BE2C (cell line): Measurements from ENCODE around the gene CCDC57.

ENCODE experiments used
- DNase-seq: peaks from one replicate; pipeline ENCODE4 v3.0.0-alpha.2; 2020
- H3K27me3 ChIP-seq: fragments of 250-450 bp; sonication (Bioruptor Pico); 2 replicates; pipeline ENCODE4 v1.5.1; 2020; ENCODE audit warnings: mild to moderate bottlenecking
- H3K36me3 ChIP-seq: fragments of 250-450 bp; sonication (Bioruptor Pico); 2 replicates; pipeline ENCODE4 v1.5.1; 2020; ENCODE audit warnings: mild to moderate bottlenecking
- H3K4me1 ChIP-seq: fragments of 250-450 bp; sonication (Bioruptor Pico); 2 replicates; pipeline ENCODE4 v1.5.1; 2020
- H3K4me3 ChIP-seq: 2 replicates; pipeline ENCODE4 v1.5.1; 2011; ENCODE audit warnings: low read depth, low read length
- H3K9me3 ChIP-seq: fragments of 250-450 bp; sonication (Bioruptor Pico); 2 replicates; pipeline ENCODE4 v1.5.1; 2020
- CTCF ChIP-seq: IDR thresholded peaks from 2 replicates; pipeline ENCODE4 v1.5.1; 2012; ENCODE audit warnings: mild to moderate bottlenecking, low read depth, low read length

CCDC57 gene

GRCh38 chr17:82200135-82200534 lies 12.5 kb downstream of the CCDC57 start:
- DNase-seq, result no peak
- no peaks in the 10 kb centered on the region for H3K27me3 ChIP-seq
- H3K9me3 ChIP-seq, result no peaks in the 10 kb centered on the region
- H3K4me1 ChIP-seq, result peaks cover 11% of the 10 kb centered on the region
- peaks cover 26% of the 10 kb centered on the region for H3K36me3 ChIP-seq
- H3K4me3 ChIP-seq, result no peak overlapping the region
- TF ChIP-seq CTCF, result no peak

- H3K27me3 ChIP-seq, result no peaks in the 10 kb centered on the region
- peaks cover 32% of the 10 kb centered on the region for H3K36me3 ChIP-seq
- DNase-seq, result no peak
- H3K9me3 ChIP-seq, result no peaks in the 10 kb centered on the region
- no peak for TF ChIP-seq CTCF
- H3K4me3 ChIP-seq, result no peak overlapping the region
- peaks cover 5% of the 10 kb centered on the region for H3K4me1 ChIP-seq
These were observed 13.1 kb downstream of the CCDC57 start for GRCh38 chr17:82199496-82199895.

- Histone ChIP-seq H3K27me3 (no peaks in the 10 kb centered on the region), H3K36me3 (peaks cover 41% of the 10 kb centered on the region)
- TF ChIP-seq CTCF, result no peak
These were observed 14.6 kb downstream of the CCDC57 start for GRCh38 chr17:82198092-82198491.

GRCh38 chr17:82195675-82196672 lies 16.7 kb downstream of the CCDC57 start:
- Histone ChIP-seq H3K4me1 (no peaks in the 10 kb centered on the region), H3K4me3 (no peak overlapping the region), H3K27me3 (no peaks in the 10 kb centered on the region), H3K9me3 (no peaks in the 10 kb centered on the region), H3K36me3 (peaks cover 42% of the 10 kb centered on the region)
- no peak for TF ChIP-seq CTCF
- DNase-seq, result no peak

More at GRCh38 chr17:82198092-82198491, 14.6 kb downstream of the CCDC57 start:
- Histone ChIP-seq H3K4me1 (no peaks in the 10 kb centered on the region), H3K4me3 (no peak overlapping the region), H3K9me3 (no peaks in the 10 kb centered on the region)
- DNase-seq, result no peak

GRCh38 chr17:82194765-82195164 lies 17.9 kb downstream of the CCDC57 start:
- Histone ChIP-seq H3K9me3 (no peaks in the 10 kb centered on the region), H3K4me3 (no peak overlapping the region), H3K36me3 (peaks cover 39% of the 10 kb centered on the region), H3K4me1 (no peaks in the 10 kb centered on the region), H3K27me3 (no peaks in the 10 kb centered on the region)
- no peak for DNase-seq
- no peak for TF ChIP-seq CTCF
